Ovary (tissue), 3 donors: ENCODE measurements around the gene RABGAP1L.

Source experiments
- POLR2A ChIP-seq: fragments of 450-650 bp; IDR thresholded peaks from one replicate; pipeline ENCODE4 v1.6.1; 2017; ENCODE audit warnings: antibody characterized with exemption, mild to moderate bottlenecking, moderate library complexity
- TF ChIP-seq, protein P1 (sequence below), 3 donors: fragments of 450-650 bp in 2 of 3; fragments of 200-600 bp in 1 of 3; IDR thresholded peaks; one replicate each; pipeline versions ENCODE4 v1.5.1 to v1.8.0; 2016 to 2022; ENCODE audit warnings: antibody characterized with exemption in 3 of 3, mild to moderate bottlenecking in 1 of 3
- donor health status: DM: no; HTN: no; CAD: no.

DNA sequence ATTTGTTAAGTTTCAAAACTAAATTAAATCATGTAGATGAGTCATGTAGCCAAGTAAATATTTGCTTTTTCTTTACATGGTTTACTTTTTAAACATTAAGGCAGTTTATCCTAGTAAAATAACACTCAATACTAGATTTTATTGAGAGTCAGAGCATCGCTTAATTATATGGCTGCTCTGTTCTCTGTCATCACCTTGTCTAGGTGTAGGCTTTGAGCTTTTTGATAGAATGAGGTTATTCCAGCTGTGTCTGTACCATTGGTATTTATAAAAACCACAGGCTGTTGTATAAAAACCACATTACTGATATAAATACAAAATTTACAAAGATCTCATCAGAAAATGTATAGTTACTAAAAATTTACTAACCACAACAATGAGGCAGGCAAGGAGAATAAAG is 245.9 kb downstream of the RABGAP1L start:
- TF ChIP-seq, protein P1, sequence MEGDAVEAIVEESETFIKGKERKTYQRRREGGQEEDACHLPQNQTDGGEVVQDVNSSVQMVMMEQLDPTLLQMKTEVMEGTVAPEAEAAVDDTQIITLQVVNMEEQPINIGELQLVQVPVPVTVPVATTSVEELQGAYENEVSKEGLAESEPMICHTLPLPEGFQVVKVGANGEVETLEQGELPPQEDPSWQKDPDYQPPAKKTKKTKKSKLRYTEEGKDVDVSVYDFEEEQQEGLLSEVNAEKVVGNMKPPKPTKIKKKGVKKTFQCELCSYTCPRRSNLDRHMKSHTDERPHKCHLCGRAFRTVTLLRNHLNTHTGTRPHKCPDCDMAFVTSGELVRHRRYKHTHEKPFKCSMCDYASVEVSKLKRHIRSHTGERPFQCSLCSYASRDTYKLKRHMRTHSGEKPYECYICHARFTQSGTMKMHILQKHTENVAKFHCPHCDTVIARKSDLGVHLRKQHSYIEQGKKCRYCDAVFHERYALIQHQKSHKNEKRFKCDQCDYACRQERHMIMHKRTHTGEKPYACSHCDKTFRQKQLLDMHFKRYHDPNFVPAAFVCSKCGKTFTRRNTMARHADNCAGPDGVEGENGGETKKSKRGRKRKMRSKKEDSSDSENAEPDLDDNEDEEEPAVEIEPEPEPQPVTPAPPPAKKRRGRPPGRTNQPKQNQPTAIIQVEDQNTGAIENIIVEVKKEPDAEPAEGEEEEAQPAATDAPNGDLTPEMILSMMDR (IDR thresholded peaks at IDR 0.05) = no peak
- no peak for TF ChIP-seq POLR2A
